GM12878 (cell line): ENCODE results near the gene STAG1. TPM values are rescaled to one million over a fixed set of nuclear protein-coding genes. Genes with fewer than 3 reads are reported as not detected.

Experiments
- BCL3 ChIP-seq: IDR thresholded peaks from 2 replicates; pipeline ENCODE4 v1.6.1; 2011; ENCODE audit warnings: borderline replicate concordance, low read depth, mild to moderate bottlenecking, moderate library complexity, low read length; ENCODE audit not compliant: insufficient read depth, poor library complexity, severe bottlenecking
- BCLAF1 ChIP-seq: fragments of 450-650 bp; IDR thresholded peaks from 2 replicates; pipeline ENCODE4 v1.6.1; 2017; ENCODE audit warnings: antibody characterized with exemption, mild to moderate bottlenecking, moderate library complexity
- KAT2A ChIP-seq: conservative IDR thresholded peaks from 2 replicates; pipeline ENCODE4 v1.6.1; 2011; ENCODE audit warnings: low read depth, low read length; ENCODE audit not compliant: control insufficient read depth
- NFXL1 ChIP-seq: fragments of 450-650 bp; IDR thresholded peaks from 2 replicates; pipeline ENCODE4 v1.6.1; 2017; ENCODE audit warnings: antibody characterized with exemption, mild to moderate bottlenecking, borderline replicate concordance
- PRDM15 ChIP-seq: fragments of 450-650 bp; formaldehyde crosslinking; IDR thresholded peaks from 2 replicates; pipeline ENCODE4 v1.4.0; 2020; ENCODE audit warnings: mild to moderate bottlenecking, moderate library complexity
- SPI1 ChIP-seq: IDR thresholded peaks from 2 replicates; pipeline ENCODE4 v1.6.1; 2011; ENCODE audit warnings: low read depth, mild to moderate bottlenecking, low read length, moderate library complexity, borderline replicate concordance; ENCODE audit not compliant: insufficient read depth
- polyA plus RNA-seq, 11 experiments: library from polyadenylated mRNA; depleted of rRNA in 4 of 11; unstranded in 6 of 11; stranded (reverse) in 5 of 11; fragments of >200 nt; fragmentation: Nextera tagmentation in 4 of 11; fragmentation: Illumina TruSeq in 1 of 11; extraction: Ambion mirVana in 4 of 11; extraction: Trizol in 1 of 11; gene quantifications; 1 replicate in 1 of 11; 2 replicates in 10 of 11; pipeline versions ENCODE4 v1.2.1 to v1.2.3, GENCODE V29; 2011 to 2016; ENCODE audit warnings: inconsistent platforms in 2 of 11, missing spikeins in 2 of 11, low read depth in 1 of 11
- total RNA-seq, 4 experiments: library from RNA; depleted of rRNA in 3 of 4; stranded (reverse); fragments of >200 nt in 3 of 4; fragmentation: Illumina TruSeq in 1 of 4; extraction: Trizol in 1 of 4; gene quantifications; 2 replicates each; pipeline versions ENCODE4 v1.2.1 to v1.2.3, GENCODE V29; 2013 to 2021

Gene STAG1
- total and polyA plus RNA-seq, 10 of the 15 experiments (the other 5 are each of a cell fraction or from before 2014, with no cell fraction given) = 4.4 to 30.1 (median 20.2) TPM

- TF ChIP-seq BCLAF1 = no peak
- TF ChIP-seq SPI1 = no peak
- no peak for TF ChIP-seq PRDM15 (CRISPR knock-in tag)
- TF ChIP-seq BCL3 = no peak
- TF ChIP-seq KAT2A = no peak
- no peak for TF ChIP-seq NFXL1
- TF ChIP-seq, all 136 proteins: peak for 0
Measured at GRCh38 chr3:136412307-136412706, 339.9 kb downstream of the STAG1 start (continued).
